Uterus (tissue), 4 donors: ENCODE data around the gene SUCLA2. TPM values are rescaled to one million over a fixed set of nuclear protein-coding genes. Genes with fewer than 3 reads are reported as not detected.

Experiments
- DNase-seq, 2 donors: peaks; one replicate each; pipeline ENCODE4 v3.0.0-alpha.2; 2019 to 2020
- H3K27ac ChIP-seq, 2 donors: fragments of 200-600 bp; sonication (generic); 1 replicate in 1 of 2; 2 replicates in 1 of 2; pipeline ENCODE4 v1.5.1; 2016 to 2018
- H3K27me3 ChIP-seq, 2 donors: fragments of 200-600 bp; sonication (generic); one replicate each; pipeline ENCODE4 v1.5.1; 2018 to 2019; ENCODE audit warnings: control low read depth in 1 of 2
- H3K36me3 ChIP-seq, 2 donors: fragments of 200-600 bp; sonication (generic); one replicate each; pipeline ENCODE4 v1.5.1; 2019; ENCODE audit warnings: control low read depth in 1 of 2
- H3K4me1 ChIP-seq, 2 donors: fragments of 200-600 bp; sonication (generic); one replicate each; pipeline ENCODE4 v1.5.1; 2018 to 2019; ENCODE audit warnings: control low read depth in 1 of 2
- H3K4me3 ChIP-seq, 2 donors: fragments of 200-600 bp; sonication (generic); 1 replicate in 1 of 2; 2 replicates in 1 of 2; pipeline ENCODE4 v1.5.1; 2018 to 2019; ENCODE audit warnings: mild to moderate bottlenecking in 1 of 2
- H3K9me3 ChIP-seq, 2 donors: fragments of 200-600 bp; sonication (generic); one replicate each; pipeline ENCODE4 v1.5.1; 2019; ENCODE audit warnings: control low read depth in 1 of 2
- CTCF ChIP-seq, 4 experiments: fragments of 200-600 bp in 2 of 4; fragments of 450-650 bp in 2 of 4; sonication (generic) in 2 of 4; IDR thresholded peaks; one replicate each; pipeline ENCODE4 v1.5.1; 2016 to 2019; ENCODE audit warnings: antibody characterized with exemption in 4 of 4, mild to moderate bottlenecking in 2 of 4, moderate library complexity in 1 of 4
- POLR2A ChIP-seq, 2 donors: fragments of 450-650 bp; IDR thresholded peaks; one replicate each; pipeline ENCODE4 v1.6.1; 2016; ENCODE audit warnings: antibody characterized with exemption in 2 of 2, mild to moderate bottlenecking in 1 of 2, moderate library complexity in 1 of 2
- intact Hi-C: fragments of 100-400 bp; cut with DNase I; formaldehyde crosslinking; loops from one replicate; pipeline ENCODE4 v1.15.1; 2023; ENCODE audit warnings: low total_unique reads
- total RNA-seq, 4 donors: library from RNA; depleted of rRNA in 3 of 4; stranded (reverse); fragments of >200 nt in 3 of 4; gene quantifications; one replicate each; pipeline versions ENCODE4 v1.1.0 to v1.2.4, GENCODE V29; 2014 to 2023
- donor health status: DM: yes; HTN: yes; CAD: no.

SUCLA2 gene
- total RNA-seq, 4 donors from 2014 or later = 19.7 to 96.0 (median 43.5) TPM

- H3K4me1 ChIP-seq = no peaks in the 10 kb centered on the region
- H3K27me3 ChIP-seq = no peaks in the 10 kb centered on the region
- DNase-seq = no peak
- TF ChIP-seq CTCF (IDR thresholded peaks at IDR 0.05) = no peak
- TF ChIP-seq POLR2A (IDR thresholded peaks at IDR 0.05) = no peak
- intact Hi-C loops = no loop called here
- H3K36me3 ChIP-seq = no peaks in the 10 kb centered on the region
- H3K27ac ChIP-seq = no peak overlapping the region
- H3K4me3 ChIP-seq = no peak overlapping the region
- no peaks in the 10 kb centered on the region for H3K9me3 ChIP-seq
Measured at GRCh38 chr13:47908197-47908902, 92.7 kb downstream of the SUCLA2 start.

GRCh38 chr13:47904891-47905290, 96.2 kb downstream of the SUCLA2 start:
- peak overlapping the region; percentile 76 to 84 for H3K27ac ChIP-seq
- no peaks in the 10 kb centered on the region for H3K9me3 ChIP-seq
- no peaks in the 10 kb centered on the region for H3K27me3 ChIP-seq
- DNase-seq = no peak
- H3K4me1 ChIP-seq = no peaks in the 10 kb centered on the region
- no peaks in the 10 kb centered on the region for H3K36me3 ChIP-seq
- intact Hi-C loops = no loop called here
- TF ChIP-seq CTCF (IDR thresholded peaks at IDR 0.05) = no peak
- TF ChIP-seq POLR2A (IDR thresholded peaks at IDR 0.05) = no peak
- H3K4me3 ChIP-seq = no peak overlapping the region

- peak overlapping the region; percentile 76 to 84 for H3K27ac ChIP-seq
- no peaks in the 10 kb centered on the region for H3K9me3 ChIP-seq
- no peaks in the 10 kb centered on the region for H3K36me3 ChIP-seq
- DNase-seq = peak; percentile 43 to 45
- no peaks in the 10 kb centered on the region for H3K27me3 ChIP-seq
- TF ChIP-seq POLR2A (IDR thresholded peaks at IDR 0.05) (no peak), CTCF (IDR thresholded peaks at IDR 0.05) (no peak)
- H3K4me1 ChIP-seq = no peaks in the 10 kb centered on the region
- peak overlapping the region; percentile 34 to 45 for H3K4me3 ChIP-seq
- intact Hi-C loops = no loop called here
Measured at GRCh38 chr13:47904241-47904640, 96.8 kb downstream of the SUCLA2 start.

GRCh38 chr13:47903836-47904235, 97.2 kb downstream of the SUCLA2 start:
- peak overlapping the region; percentile 76 to 84 for H3K27ac ChIP-seq
- H3K9me3 ChIP-seq = no peaks in the 10 kb centered on the region
- no peaks in the 10 kb centered on the region for H3K27me3 ChIP-seq
- H3K4me1 ChIP-seq = no peaks in the 10 kb centered on the region
- DNase-seq = no peak
- intact Hi-C loops = no loop called here
- TF ChIP-seq CTCF (IDR thresholded peaks at IDR 0.05) = no peak
- TF ChIP-seq POLR2A (IDR thresholded peaks at IDR 0.05) = no peak
- H3K4me3 ChIP-seq = peak overlapping the region; percentile 34 to 45
- no peaks in the 10 kb centered on the region for H3K36me3 ChIP-seq

GRCh38 chr13:47901441-47901840, 99.6 kb downstream of the SUCLA2 start:
- no peak for TF ChIP-seq CTCF (IDR thresholded peaks at IDR 0.05)
- H3K27me3 ChIP-seq = no peaks in the 10 kb centered on the region
- peak overlapping the region in 1 of 2 donors; percentile 11 for H3K27ac ChIP-seq
- H3K36me3 ChIP-seq = no peaks in the 10 kb centered on the region
- intact Hi-C loops = no loop called here
- DNase-seq = no peak
- no peaks in the 10 kb centered on the region for H3K9me3 ChIP-seq
- no peak overlapping the region for H3K4me3 ChIP-seq
- no peaks in the 10 kb centered on the region for H3K4me1 ChIP-seq
